HG02852 (cell line): ENCODE data around the gene SLC16A3.

Experiments used
- ATAC-seq: cut with Tn5 transposase; IDR thresholded peaks from one replicate; pipeline ENCODE4 v1.9.1; 2021; ENCODE audit warnings: mild to moderate bottlenecking, moderate library complexity; ENCODE audit not compliant: unreplicated experiment

The SLC16A3 gene

DNA sequence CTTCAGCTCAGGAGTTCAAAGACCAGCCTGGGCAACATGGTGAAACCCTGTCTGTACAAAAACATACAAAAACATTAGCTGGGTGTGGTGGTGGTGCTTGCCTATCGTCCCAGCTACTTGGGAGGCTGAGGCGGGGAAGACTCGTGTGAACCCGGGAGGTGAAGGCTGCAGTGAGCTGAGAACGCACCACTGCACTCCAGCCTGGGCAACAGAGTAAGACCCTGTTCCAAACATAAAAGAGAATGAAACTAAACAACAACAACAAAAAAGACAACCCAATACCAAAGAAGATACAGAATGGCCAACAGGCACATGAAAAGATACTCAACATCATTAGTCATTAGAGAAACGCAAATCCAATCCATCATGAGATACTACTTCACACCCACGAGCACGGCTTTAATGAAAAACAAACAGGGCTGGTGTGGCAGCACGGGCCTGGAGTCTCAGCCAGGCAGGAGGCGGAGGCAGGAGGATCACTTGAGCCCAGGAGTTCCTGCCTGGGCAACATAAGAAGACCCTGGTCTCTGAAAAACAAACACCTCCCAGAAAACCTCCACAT, 7.4 kb upstream of the SLC16A3 start:
- ATAC-seq: no peak

DNA sequence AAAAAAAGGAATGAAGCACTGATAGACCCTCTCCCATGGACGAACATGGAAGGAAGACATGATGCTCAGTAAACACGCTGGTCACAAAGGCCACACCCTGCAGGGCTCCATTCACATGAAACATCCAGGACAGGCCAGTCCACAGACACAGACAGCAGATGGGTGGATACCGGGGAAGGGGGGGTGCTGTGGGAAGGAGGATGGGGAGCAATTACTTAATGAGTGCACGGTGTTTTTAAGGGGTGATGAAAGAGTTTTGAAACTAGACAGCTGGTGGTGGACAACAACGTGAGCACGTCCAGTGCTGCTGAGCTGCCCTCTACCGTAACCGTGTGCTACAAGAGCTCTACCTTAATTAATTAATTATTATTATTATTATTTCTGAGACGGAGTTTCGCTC, 6.0 kb upstream of the SLC16A3 start:
- ATAC-seq: no peak

DNA sequence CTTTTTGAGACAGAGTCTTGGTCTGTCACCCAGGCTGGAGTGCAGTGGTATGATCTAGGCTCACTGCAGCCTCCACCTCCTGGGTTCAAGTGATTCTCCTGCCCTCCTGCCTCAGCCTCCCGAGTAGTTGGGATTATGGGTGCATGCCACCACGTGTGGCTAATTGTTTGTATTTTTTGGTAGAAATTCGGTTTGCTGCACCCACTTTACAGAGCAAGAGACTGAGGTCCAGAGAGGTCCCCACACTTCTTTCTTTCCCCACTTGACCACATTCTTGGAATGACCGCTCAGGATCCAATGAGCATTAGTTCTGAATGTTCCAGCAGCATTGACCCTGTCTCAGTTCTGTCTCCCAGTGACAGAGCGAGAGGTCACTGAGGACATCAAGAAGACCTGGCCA, 5.3 kb upstream of the SLC16A3 start:
- ATAC-seq: no peak

DNA sequence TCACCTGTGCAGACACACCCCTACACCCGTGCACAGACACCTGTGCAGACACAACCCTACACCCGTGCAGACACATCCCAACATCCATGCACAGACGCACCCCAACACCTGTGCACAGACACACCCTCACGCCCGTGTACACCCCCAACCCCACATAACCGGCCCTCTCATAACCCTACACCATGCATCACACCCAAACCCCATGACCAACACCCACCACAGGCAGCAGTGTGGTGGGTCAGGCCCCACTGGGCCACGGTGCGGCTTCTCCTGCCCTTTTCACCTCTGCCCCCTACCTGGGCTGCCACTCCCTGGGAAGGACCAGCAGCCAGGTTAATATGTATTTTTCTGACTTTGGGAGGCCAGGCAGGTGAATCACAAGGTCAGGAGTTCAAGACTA, 4.2 kb upstream of the SLC16A3 start:
- no peak for ATAC-seq

DNA sequence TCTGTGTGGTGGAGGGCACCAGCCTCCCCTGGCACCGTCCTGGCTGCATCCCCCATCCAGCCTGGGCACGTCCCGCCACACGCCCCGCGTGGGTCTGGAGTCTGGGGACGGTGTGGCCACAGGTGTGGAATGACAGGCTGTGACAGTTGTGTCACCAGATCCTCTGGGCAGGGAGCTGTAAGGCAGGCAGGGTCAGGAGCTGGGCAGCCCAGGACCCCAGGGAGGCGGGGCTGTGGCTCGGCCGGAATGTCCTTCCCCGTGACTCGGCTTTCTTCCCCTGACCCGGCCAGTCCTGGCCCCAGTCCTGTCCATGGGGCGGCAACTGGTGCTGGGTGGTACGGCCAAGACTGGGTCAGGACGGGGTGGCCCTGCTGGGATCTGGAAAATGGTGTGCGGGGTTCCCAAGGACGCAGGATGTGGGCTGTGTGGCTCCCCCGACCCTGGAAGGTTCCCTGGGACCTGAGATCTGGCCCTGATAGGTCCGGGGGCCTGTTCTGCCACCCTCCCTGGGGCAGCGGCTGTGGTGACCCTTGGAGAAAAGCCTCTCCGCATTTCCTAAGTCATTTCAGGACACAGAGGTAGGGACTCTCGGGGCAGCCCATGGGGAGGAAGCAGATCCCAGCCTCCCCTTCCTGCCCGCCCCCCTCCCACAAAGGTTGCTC, 3.3 kb upstream of the SLC16A3 start:
- no peak for ATAC-seq

DNA sequence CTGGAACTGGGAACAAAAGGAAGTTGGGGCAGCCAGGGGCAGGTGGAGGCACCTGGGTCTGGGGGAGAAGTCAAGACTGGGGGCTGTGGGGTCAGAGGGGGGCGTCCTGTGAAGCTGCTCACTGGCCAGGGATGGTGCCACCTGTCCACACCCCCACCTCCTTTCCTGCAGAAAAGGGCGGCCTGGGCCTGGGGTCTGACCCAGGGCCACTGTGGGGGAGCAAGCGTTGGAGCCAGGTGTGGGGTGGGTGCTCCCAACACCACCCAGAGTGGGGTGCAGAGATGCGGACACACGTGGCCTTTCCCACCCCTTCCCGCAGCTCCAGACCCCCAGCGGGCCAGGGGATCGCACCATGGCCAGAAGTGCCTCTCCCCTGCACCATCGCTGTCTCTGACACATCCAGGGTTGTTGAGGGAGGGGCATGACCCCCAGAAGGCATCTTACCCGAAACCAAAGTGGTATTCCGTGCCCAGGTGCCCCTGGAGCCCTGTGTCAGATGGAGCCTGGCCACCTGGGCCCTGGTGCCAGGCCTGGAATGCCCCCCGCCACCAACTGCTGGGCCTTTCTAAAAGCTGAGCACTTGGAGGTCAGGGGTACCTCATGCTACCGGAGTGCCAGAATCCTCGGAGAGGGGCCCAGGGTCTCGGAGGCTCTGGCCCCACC, 2.6 kb upstream of the SLC16A3 start:
- ATAC-seq: no peak

DNA sequence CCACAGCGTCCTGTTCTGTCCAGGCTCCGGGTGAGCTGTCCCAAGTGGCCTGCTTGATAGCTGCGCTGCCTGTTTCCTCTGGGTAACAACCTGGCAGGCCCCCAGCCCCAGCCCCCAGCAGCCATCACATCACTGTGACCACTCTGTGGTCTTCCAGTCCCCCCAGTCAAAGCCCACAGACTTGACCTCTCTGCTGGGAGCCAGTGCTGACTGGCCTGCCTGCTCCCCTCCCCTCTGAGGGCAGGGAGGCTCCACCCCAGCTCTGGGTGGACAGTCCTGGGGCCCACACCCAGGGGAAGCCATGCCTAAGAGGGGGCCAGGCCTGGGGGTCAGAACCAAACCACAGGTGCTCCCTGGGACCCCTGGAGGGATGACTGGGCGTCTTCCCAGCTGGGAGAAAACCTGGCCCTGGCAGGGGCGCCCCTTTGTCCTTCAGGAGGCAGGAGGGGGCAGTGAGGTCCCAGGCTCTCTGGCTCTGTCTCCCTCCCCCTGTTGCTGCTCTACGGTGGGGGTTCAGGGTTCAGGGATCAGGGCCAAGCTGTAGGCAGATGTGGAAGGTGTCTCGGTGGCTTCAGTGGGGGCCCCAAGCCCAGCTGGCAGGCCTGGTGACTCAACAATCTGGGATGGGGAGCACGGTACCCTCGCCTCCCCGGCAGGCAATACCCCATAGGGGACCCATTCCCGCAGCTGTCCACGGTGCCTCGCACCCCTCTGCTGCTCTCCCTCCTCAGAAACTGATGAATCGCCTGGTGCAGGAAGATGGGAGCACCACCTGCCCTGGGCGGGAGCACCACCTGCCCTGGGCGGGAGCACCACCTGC, 1.8 kb upstream of the SLC16A3 start:
- ATAC-seq: no peak

DNA sequence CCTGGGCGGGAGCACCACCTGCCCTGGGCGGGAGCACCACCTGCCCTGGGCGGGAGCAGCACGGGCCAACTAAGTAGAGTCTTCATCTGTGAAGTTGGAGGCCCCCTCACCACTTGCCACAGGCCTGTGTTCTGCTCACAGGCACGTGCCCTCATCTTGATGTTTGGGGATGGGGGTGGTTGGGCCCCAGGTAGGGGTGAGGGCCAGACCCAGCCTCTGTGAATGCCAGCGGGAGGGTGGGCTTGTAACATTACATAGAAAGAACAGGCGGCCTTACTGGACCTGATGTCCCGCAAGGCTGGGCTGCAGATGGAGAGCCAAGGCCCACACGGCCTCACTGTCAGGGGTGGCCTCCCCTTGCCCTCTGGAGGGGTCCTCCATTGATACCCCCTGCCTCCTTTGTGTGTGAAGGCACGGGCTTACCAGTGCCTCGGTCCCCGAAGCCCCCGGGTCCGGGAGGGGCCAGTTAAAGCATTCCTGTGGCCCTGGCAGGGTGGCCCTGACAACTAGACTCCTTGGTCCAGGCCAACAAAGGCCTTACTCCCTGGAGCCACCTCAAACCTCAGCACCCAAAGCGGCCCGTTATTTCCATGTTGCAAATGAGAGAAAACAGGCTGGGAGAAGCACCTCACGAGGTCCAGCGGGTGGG, 1.1 kb upstream of the SLC16A3 start:
- ATAC-seq: no peak

DNA sequence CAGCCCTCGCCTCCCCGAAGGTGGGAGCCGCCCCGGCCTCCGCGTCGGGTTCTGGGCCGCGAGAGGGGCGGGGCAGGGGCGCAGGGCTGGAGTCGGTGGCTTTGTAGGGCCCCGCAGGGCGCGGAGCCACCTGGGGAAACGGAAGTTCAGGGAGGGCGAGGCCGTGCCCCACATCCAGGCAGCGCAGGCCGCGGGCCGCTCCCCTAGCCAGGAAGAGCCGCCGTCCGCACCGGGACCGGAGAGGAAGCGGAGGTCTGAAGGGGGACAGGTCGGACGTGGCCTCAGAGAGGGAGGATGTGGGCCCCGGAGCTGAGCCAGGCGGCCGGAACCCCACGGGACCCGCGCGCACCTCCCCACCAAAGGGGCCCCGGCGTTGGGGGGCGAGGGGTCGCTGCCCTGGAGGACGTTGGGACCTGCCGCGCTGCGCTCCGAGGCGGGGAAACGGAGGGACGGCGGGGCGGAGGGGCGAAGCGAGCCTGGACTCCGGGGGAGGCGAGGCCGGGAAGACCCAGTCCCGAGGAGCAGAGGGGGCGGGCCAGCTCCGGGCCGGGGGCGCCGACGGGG, 482 bp upstream of the SLC16A3 start:
- ATAC-seq: peak; percentile 14

DNA sequence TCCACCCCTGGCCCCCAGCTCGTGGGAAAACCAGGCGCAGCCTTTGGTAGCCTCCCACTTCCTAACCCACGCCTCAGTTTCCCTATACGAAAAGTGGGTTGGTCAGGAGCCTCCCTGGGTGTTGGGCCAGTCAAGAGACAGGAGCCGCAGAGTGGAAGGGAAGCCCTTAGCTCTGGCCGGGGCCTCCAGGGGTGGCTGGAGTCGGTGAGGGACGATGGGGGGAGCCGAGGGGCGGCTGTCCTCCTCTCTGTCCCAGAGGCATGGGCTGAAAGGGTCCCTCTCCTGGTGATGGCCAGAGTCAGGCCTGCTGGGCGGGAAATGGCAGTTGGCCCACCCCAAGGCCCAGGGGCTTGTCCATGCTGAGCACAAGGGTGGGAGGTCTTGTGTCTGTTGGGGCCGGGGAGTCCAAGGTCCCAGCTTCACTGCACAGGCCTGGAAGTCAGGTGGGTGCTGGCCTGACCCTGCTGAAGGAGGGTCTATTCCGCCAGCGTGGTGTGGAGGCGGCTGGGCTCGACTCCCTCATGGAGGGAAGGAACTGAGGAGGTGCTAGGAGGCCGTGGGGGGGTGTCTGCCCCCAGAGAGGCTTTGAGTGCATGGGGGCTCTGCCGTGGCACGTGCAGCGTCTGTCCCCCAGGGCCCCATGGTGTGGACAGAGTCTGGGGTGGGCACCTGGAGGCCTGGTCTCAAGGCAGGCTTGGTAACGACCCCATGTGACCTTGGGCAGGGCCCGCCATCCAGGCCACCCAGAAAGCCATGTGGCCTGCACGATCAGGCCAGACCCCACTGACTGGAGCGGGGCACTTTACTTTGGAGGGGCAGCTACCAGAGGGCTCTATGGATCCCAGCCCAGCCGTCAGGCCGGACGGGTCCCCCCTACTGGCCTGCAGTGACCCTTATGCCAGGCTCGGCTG, 1.1 kb downstream of the SLC16A3 start:
- ATAC-seq: no peak

DNA sequence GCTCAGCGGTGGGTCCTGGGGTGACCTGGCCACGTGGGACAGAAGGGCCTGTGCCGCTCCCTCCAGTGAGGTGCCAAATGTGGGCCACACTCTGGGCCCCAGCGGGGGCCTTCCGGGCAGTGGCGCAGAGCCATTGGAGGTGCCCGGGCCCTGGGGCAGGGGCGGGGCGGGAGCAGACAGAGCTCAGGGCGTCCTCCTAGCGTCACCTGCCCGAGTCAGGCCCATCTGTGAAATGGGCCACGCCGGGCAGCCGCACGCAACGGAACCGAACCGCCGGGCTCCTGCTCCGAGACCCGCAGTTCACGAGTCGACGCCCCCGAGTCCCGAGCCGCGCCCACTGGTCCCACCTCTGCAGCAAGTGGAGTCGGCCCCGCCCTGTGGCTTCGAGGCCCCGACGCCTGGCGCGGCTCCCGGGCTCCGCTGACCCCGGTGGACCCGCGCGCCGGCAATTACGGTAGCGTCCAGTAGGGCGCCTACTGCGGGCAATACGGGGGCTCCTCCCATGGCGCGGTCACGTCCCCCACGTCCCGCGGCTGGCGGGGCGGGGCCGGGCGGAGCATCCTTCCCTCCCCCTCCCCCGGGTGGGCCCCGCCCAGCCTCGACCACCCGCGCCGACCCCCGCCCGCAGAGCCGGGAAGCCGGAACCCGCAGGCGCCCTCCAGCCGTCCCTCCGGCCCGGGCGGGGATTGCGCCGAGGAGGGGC, 1.9 kb downstream of the SLC16A3 start:
- peak; percentile 42 for ATAC-seq

DNA sequence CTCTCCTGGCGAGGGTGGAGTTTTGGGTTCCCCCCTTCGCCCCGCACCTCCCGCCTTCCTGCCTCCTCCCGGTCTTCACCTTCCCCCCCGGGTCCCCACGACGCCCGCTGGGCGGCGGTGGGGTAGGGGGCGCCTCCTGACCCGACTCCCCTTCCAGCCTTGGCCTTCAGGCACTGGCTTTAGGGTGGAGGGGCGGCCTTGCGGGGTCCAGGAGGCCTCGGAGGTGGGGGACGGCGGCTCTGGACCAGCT, 2.4 kb downstream of the SLC16A3 start:
- ATAC-seq: peak; percentile 3

DNA sequence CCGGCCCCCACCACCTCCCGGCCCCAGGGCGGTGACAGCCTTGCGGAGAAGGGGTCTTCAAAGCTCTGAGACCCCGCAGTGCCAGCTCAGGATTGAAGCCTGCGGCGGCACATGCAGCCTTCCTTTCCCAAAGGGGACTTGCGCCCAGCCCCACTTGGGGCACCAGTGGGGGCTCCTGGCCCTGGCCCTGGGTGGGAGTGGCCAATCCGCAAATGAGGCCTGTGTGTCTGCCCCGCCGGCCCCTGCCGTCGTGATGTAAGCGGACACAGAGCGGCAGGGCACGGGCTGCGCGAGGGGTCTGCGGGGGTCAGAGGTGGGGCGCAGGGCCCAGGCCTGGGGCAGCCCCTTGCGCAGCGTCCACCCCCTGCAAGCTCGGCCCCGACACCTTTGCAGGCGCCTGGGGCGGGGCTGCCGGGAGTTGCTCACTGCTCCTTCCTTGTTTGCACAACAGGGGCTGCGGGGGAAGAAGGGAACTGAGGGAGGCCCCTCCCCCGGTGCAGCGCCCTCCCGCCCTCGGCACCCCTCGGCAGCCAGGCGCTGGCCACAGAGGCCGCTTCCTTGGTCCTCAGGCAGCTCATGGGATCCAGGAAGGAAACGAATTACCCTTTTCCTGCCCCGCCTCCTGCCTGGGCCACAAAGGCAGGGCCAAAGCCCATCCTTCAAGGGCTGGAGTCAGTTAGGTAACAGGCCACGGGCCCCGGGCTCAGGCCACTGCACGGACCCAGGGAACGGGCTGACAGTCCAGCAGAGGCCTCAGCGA, 2.9 kb downstream of the SLC16A3 start:
- no peak for ATAC-seq

DNA sequence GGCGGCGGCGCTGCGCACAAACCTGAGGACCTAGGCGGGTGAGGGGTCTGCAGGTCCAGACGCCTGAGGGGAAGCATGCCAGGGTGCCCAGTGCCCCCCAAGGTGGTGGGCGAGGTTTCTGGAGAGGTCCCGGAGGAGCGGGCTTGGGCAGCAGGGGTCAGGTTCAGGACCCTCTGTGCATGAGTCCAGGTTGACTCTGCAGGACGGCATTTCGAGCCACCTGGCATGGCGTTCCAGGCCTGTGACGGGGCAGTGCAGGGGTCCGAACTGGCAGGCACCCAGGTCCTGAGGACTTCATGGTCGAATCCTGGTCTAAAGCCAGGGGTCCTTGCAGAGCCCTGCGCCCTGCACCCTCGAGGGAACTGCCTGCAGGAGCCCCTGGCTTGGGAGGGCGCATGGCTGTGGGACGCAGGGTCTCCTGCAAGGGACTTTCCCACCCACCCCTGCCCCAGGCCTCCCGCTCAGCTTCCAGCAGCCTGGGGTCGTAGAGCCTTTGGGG, 3.5 kb downstream of the SLC16A3 start:
- ATAC-seq: no peak

DNA sequence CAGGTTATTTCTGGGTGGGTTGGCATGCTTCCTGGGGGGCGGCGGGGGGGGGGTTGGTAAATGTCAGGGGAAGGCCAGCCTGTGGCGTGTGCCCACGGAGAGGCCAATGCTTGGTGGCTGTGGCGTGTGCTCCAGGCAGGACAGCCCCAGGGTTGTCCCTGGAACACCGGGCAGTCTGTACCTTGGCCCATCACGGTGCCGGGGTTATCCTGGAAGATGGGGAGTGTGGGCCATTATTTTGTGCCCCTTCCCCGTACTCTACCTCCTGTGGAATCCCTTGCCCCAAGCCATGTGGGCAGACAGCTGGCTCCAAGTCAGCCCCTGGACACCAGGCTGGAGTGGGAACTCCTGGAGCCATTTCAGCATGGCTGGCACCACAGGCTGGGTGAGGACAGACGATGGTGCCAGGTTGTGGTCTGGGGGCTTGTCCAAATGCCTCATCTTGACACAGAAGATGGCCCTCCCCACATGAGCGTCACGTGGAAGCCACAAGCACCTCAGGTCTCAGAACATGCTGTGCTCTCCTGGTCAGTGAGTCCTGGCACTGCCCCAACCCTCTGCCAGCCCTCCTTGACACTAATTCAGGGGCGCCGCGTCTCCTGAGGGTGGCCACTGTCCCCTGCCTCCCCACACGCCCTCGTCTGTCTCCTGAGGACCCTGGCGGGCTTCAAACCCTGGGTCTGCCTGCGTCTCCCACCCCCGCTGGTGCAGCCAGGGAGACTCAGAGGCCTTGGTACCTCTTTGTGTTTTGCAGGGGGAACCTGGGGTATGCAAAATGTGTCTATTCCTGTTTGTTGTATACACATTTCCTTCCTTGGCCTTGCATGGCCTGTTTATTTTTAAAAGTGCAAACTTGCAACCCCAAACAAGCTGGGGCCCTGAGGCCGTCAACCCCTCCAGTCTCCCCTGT, 4.3 kb downstream of the SLC16A3 start:
- no peak for ATAC-seq

DNA sequence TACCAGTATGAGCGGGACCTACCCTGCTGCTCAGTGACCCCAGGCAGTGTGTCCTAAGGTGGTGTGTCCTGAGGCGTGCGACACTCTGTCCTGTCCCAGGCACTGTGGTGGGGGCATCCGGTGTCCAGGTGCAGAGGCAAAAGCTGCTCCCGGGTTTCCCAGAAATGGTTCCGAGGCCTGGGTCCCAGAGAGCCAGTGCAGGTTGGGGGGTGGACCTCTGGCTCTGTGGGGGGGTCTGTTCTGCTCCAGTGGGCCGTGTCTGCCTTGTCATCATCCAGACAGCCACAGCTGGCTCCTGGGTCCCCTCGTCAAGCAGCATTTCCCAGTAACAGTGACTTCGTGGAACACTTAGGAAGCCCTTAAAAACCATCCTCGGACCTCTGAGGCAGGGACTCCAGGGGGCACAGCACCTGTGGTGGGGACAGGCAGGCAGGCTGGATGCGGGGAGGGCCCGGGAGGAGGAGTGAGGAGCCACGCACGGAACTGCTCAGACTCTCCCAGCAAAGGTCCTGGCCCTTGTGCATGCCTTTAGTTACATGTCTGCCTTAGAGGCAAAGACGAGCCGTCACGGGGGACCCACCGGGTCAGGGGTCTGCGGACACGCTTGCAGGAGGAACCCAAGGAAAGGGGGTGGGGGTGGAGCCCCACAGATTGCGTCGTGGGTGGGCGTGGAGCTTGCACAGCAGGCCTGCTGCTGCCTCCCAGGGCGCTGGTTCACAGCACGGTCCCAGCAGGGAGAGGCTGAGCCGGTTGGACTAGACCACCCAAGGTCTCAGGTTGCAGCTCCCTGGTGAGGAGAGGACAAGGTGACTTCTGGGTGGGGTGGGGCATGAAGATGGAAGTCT, 5.6 kb downstream of the SLC16A3 start:
- no peak for ATAC-seq
